Stimulated activated CD4-positive, alpha-beta T cell treated with anti-CD3 and anti-CD28 coated beads, Interleukin-2, amount 100 ng/mL, for 4 hours (primary cell): ENCODE data around the gene TECRL.

ENCODE experiments used
- DNase-seq: peaks from one replicate; pipeline ENCODE4 v3.0.0-alpha.2; 2020; ENCODE audit warnings: low read depth

The TECRL gene

GRCh38 chr4:64409300-64409699 lies at the start of gene TECRL:
Gene TECRL, minus strand, starts transcription at chr4:64409450. Its CDS starts 99 bp downstream, at chr4:64409351.
- no peak for DNase-seq

DNA sequence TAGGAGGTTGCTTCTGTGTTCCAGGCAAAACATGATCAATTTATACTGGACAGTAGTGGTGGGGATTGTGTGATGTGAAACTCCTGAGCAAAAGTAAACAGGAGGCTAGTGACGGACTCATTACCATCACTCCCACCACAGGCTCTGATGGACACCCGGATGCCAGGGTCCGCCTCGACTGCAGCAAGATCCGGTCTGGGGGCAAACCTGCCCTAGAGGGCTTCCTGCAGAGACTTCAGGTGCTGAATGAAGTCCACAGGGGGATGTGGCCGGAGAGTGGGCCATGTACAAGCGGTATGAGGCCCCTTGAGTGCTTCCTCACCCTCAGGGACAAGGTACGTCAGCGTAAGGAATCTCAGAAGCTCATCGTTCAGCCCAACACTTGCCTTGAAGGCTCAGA lies 23.4 kb upstream of the TECRL start:
- DNase-seq: no peak

GRCh38 chr4:64430933-64431332 lies 21.7 kb upstream of the TECRL start:
- no peak for DNase-seq

- no peak for DNase-seq
These were observed 8.7 kb upstream of the TECRL start for GRCh38 chr4:64417974-64418373.

DNA sequence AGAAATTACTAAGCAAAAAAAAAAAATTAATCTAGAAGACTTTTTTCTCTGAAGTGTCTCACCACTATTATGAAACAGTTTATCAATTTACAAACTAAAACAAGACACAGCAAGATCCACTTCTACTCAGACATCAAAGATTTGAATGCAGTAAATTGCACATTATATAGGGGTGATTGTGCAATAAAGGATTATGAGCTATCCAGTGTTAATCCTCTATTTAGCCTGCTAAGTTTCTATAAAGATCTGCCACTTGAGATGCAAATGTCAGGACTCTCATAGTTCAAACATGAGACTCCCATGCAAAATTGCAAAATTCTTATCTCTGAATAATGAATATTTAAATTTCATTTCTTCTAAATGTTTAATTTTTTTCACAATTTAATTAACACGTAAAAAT lies 2.2 kb downstream of the TECRL start:
- no peak for DNase-seq

DNA sequence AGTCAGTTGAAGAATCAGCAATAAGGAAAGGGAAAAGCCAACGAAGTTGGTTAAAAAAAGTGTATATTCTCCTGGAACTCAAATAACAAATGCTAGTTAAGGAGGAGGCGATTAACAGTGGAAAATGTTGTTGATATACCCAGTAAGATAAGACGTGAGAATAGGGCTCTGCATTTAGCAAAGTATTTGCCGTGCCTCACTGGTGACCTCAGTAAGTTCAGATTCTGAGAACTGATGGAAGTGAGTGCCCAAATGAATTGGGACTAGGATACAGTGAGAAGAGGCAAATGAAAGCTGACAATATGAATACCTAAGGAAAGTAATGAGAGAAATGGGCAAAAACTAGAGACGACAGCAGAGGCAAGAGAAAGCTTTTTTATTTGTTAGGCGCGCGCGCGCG lies 3.5 kb downstream of the TECRL start:
- no peak for DNase-seq

DNA sequence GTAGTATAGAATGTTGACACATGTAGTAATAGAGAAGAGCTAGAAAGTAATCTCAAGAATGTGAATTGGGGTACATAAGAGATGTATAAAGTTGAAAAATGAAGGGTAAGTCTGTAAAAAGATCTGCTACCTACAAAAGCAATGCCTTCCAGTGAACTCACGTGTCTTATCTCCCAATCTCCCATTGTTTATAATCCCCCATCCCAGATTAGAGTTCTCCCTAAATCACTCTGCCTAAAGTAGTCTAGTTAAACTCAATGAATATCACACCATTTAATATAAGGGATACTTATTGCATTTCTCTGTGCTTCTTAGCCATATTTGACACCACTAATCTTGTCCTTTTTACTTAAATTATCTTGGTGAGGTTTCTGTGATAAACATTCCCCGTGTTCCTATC lies 6.6 kb downstream of the TECRL start:
- DNase-seq: no peak

DNA sequence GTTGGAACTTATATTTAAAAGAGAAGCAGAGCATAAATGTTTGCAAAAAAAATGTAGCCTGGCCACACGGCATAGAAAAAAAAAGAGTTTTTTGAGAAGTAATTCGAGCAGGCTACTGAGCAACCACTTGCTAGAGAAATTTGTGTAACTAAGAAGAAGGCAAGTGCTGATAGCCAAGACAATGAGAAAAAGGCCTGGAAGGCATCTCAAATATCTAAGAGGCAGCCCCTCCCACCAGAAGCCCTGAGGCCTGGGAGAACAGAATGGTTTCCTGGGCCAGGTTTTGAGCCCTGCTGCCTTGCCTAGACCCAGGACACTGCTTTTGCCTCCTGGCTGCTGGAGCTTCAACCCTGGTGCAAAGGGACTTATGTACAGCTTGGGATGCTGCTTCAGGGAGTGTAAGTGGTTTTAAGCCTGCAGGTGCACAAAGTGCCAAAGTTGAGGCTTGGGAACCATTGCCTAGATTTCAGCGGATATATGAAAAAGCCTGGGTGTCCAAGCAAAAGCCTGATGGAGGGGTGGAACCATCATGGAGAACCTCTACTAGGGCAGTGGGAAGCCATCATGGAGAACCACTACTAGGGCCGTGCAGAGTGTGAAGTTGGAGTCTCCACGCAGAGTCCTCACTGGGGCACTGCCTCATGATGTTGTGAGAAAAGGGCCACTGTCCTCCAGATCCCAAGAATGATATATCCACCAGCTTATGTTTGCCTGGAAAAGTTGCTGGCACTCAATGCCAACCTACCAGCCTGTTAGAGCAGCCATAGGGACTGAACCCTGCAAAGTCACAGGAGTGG lies 9.7 kb downstream of the TECRL start:
- no peak for DNase-seq

- DNase-seq: no peak
These were observed 14.8 kb downstream of the TECRL start for GRCh38 chr4:64394469-64394868.

DNA sequence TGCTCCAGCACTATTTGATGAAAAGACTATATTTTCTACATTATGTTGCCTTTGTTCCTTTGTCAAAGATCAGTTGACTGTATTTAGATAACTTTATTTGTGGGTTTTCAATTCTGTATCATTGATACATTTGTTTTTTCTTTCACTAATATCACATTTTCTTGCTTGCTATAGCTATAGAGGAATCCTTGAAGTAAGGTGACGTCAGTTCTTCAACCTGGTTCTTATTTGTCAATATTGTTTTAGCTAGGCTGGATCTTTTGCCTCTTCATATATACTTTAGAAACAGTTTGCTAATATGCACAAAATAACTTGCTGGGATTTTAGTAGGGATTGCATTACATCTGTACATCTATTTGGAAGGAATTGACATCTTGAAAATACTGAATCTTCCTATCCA lies 21.0 kb downstream of the TECRL start:
- DNase-seq: no peak

- no peak for DNase-seq
These were observed 24.0 kb downstream of the TECRL start for GRCh38 chr4:64385220-64385619.

DNA sequence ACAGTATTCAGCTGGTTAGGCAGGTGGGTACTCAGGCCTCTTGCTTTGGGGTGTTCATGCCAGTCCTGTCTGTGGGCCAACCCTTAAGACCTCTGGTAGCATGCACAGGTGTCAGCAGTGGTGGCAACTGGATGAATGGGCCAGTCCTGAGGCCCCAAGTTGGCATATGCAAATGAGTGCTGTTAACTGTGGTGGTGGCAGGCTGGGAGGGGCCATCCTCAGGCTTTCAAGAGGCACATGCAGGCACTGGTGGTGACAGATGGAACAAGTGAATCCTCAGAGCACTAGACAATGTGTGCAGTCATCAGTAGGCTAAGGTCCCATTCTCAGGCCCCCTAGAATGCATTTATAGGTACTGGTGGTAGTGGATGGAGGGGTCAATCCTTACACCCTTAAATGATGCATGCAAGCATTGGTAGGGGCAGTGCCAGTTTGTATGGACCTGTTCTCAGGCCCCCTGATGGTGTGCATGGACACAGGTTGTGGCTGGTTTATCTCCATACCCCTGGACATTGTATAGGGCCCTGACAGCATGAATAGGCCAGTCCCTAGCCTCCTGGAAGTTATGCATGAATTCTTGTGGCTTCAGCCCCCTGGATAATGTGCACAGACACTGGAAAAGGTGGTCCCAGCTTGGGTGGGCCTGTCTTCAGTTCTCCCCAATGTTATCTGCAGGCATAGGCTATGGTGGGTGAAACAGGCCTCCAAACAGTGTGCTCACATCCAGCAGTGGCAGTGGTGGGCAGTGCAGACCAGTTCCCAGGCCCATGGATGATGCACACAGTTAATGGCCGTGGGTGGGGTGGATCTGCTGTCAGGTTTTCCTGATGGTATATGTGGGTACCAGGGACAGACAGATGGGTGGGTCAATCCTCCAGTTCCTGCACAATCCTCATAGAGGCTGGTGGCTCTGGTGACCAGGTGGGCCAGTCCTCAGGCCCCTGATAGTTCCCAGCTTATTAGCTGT lies 24.7 kb downstream of the TECRL start:
- no peak for DNase-seq

DNA sequence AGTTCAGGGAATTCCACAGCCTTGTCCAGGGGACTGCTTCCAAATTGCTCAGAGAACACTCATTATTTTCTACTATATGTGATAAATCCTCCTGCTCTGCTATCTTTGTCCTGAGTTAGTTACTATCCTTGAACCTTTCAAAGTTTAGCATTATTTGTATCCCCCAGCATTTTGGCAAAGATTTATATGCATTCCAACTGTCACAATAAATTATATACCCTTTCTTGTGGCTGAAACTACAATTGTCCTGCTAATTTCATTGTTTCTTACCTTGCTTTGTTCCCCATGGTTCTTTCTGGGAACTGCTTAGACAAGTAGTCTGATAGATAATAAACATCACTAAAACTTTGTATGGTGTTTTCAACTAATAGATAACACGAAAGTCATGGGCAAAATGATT lies 40.5 kb downstream of the TECRL start:
- no peak for DNase-seq

DNA sequence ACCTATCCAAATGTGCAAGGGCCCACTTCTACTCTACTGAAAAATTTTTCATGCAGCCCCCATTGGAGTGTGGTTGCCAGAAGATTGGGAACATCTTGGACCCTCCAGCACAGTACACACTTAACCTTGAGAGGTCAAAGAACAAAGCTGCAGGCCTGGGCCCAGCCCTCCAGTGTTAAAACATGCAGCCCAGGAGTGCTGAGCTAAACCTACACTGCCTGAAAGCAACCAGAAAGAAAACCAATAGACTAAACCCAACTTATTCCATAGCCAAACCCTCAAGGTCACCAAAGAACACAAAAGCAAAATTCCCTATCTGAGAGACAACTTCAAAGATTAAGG lies 47.9 kb downstream of the TECRL start:
- DNase-seq: no peak

DNA sequence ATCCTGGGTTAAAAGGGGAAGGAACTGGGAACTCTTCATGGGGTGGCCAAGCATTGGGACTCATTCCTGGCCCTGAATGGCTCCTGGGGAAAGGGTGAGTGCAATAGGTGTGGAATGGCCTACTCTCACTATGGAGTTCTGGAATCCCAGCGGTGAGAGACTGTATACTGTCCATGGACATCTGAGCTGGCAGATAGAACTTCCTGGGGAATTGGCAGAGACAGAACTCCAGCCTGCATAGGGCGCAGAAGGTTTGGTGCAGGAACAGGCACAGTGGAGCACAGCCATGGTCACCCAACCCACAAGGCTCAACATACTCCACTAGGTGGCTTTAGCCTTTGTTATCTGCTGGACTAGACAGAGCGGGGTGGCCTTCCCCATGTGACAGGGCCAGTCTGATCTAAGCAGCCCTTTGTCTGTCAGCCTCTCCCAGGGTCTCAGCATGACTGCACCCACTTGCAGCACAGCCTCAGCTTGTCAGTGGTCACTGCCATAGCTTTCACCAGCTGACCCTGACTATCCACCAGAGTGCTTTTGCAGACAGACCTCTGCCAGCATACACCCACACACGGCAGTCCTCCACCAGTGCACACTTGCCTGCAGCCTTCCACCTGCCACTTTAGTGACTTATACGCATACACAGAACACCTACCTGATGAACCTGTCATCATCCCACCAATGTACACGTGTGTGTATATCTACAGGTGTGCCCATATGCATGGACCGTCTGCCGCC lies 48.4 kb downstream of the TECRL start:
- DNase-seq: no peak

- DNase-seq: no peak
These were observed 49.8 kb downstream of the TECRL start for GRCh38 chr4:64359489-64359888.

- DNase-seq: no peak
These were observed 55.3 kb downstream of the TECRL start for GRCh38 chr4:64353904-64354303.

- DNase-seq: no peak
These were observed 67.5 kb downstream of the TECRL start for GRCh38 chr4:64341711-64342110.

DNA sequence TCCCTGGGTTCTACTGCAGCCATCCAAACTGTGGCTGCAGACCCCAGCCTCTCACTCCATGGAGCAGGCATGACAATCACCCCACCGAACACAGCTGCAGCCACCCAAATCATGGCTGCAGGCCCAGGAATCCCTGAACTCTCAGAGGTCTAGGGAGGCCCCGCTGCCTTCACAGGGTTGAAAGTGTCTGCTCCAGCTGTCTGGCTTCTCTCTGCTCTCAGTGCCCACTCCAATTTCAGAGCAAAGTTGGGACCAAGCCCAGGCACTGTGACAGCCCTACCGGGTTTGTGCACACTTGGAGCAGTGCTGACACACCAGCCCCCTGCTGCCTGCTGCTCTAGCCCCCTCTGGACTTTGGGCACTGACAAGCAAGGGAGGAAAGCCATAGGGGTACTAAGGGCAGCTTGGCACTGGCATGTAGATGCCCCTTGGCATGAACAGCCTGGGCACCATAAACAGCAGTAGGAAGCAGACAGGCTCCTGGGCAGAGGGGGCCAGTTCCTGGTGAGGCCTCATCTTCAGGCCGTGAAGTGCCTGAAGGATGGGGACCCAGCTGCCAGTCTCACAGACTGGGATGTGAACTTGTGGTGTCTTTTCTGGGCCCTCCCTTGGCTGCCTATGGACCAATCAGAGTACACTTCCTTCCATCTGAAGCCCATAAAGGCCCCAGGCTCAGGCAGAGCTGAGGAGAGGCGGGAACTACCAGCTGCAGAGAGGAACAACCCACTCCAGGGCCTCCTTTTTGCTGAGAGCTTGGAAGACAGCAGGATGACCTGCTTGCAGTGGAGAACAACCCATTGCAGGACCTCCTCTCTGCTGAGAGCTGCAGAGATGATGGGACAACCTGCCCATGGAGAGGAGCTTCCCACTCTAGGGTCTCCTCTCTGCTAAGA lies 68.8 kb downstream of the TECRL start:
- no peak for DNase-seq

- no peak for DNase-seq
These were observed 74.3 kb downstream of the TECRL start for GRCh38 chr4:64334964-64335363.

DNA sequence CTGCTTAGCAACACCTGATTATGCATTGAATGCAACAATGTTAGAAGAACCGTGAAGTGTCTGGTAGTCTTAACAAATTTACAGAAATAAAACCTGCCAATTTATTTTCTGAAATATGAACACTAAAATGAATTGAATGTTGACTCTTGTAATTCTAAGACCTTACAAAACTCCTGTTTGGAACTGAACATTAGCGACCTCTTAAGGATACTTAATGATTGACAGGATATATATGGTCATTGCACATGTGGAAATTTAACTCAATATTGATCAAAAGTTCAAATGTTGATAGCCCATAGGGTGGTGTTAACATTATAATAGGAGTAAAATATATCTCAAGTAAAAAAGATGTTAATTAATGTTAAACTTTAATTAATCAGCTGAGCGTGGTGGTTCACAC lies 79.1 kb downstream of the TECRL start:
- no peak for DNase-seq

GRCh38 chr4:64327237-64327636 lies 82.0 kb downstream of the TECRL start:
- DNase-seq: no peak
